B cell (primary cell): ENCODE measurements around the gene TEC. TPM values are rescaled to one million over a fixed set of nuclear protein-coding genes. Genes with fewer than 3 reads are reported as not detected.

Experiments
- ATAC-seq: fragments of 200-7000 bp; cut with Tn5 transposase; one replicate; pipeline ENCODE4 v1.10.0; 2021; ENCODE audit warnings: low read depth, mild to moderate bottlenecking, moderate number of reproducible peaks, moderate library complexity
- CTCF ChIA-PET: fragments of 350-600 bp; sonication (Branson Sonifier 250); formaldehyde crosslinking; loops from one replicate; lab custom pipeline; 2021; ENCODE audit warnings: antibody characterized with exemption, inconsistent platforms; lab: Charles Lee
- POLR2A ChIA-PET: fragments of 350-600 bp; sonication (Branson Sonifier 250); formaldehyde crosslinking; loops from one replicate; lab custom pipeline; 2021; ENCODE audit warnings: antibody characterized with exemption; lab: Charles Lee
- DNase-seq: peaks from one replicate; pipeline ENCODE4 v3.0.0; 2013
- H2AFZ ChIP-seq: 2 replicates; pipeline ENCODE4 v1.6.1; 2012; ENCODE audit warnings: mild to moderate bottlenecking, low read depth, low read length; ENCODE audit not compliant: insufficient read depth, poor library complexity, severe bottlenecking
- H3K27ac ChIP-seq, 2 donors: 1 replicate in 1 of 2; 2 replicates in 1 of 2; pipeline ENCODE4 v1.5.1; 2012 to 2013; ENCODE audit warnings: low read length in 2 of 2, mild to moderate bottlenecking in 2 of 2, moderate library complexity in 1 of 2
- H3K27me3 ChIP-seq, 4 experiments: fragments of 200-600 bp in 1 of 4; sonication (generic) in 1 of 4; replicated peaks in 1 of 4; 1 replicate in 2 of 4; 2 replicates in 2 of 4; pipeline versions ENCODE4 v1.6.1 to v1.7.0; 2013 to 2016; ENCODE audit warnings: low read length in 3 of 4, mild to moderate bottlenecking in 2 of 4, mixed read lengths in 1 of 4, moderate library complexity in 1 of 4; ENCODE audit not compliant: insufficient read depth in 4 of 4, control insufficient read depth in 3 of 4; ENCODE audit errors: control extremely low read depth in 1 of 4
- H3K36me3 ChIP-seq, 2 experiments: replicated peaks in 1 of 2; 1 replicate in 1 of 2; 2 replicates in 1 of 2; pipeline versions ENCODE4 v1.6.1 to v1.7.1; 2013; ENCODE audit warnings: low read length in 1 of 2; ENCODE audit not compliant: insufficient read depth in 2 of 2, control insufficient read depth in 1 of 2; ENCODE audit errors: control extremely low read depth in 1 of 2, extremely low read depth in 1 of 2
- H3K4me1 ChIP-seq, 2 donors: fragments of 200-600 bp in 1 of 2; sonication (generic) in 1 of 2; 1 replicate in 1 of 2; 2 replicates in 1 of 2; pipeline versions ENCODE4 v1.5.1 to v1.6.1; 2013 to 2017; ENCODE audit warnings: low read length in 2 of 2; ENCODE audit not compliant: control insufficient read depth in 2 of 2, insufficient read depth in 2 of 2
- H3K4me2 ChIP-seq: replicated peaks from 2 replicates; pipeline ENCODE3; 2012; ENCODE audit warnings: mild to moderate bottlenecking, low read depth, low read length; ENCODE audit not compliant: poor library complexity, severe bottlenecking
- H3K4me3 ChIP-seq, 5 experiments: fragments of 200-600 bp in 1 of 5; sonication (generic) in 1 of 5; 1 replicate in 3 of 5; 2 replicates in 2 of 5; pipeline versions ENCODE4 v1.5.1 to v1.7.0; 2011 to 2016; ENCODE audit warnings: low read length in 4 of 5, mild to moderate bottlenecking in 4 of 5, low read depth in 2 of 5, control low read depth in 1 of 5, moderate library complexity in 1 of 5; ENCODE audit not compliant: insufficient read depth in 1 of 5; ENCODE audit errors: control extremely low read depth in 1 of 5, extremely low read depth in 1 of 5
- H3K79me2 ChIP-seq: fragments of 200-600 bp; sonication (generic); one replicate; pipeline ENCODE4 v1.6.0; 2016; ENCODE audit warnings: low read length; ENCODE audit not compliant: control insufficient read depth, insufficient read depth
- H3K9ac ChIP-seq: fragments of 200-600 bp; sonication (generic); 2 replicates; pipeline ENCODE4 v1.6.1; 2017; ENCODE audit warnings: mild to moderate bottlenecking, low read length, moderate library complexity
- H3K9me3 ChIP-seq, 3 donors: one replicate each; pipeline versions ENCODE4 v1.6.1 to v1.7.1; 2013; ENCODE audit warnings: low read length in 2 of 3; ENCODE audit not compliant: control insufficient read depth in 2 of 3, insufficient read depth in 1 of 3; ENCODE audit errors: control extremely low read depth in 1 of 3
- H4K20me1 ChIP-seq: 2 replicates; pipeline ENCODE4 v1.6.0; 2012; ENCODE audit warnings: mild to moderate bottlenecking, low read length; ENCODE audit not compliant: insufficient read depth, control insufficient read depth, poor library complexity, severe bottlenecking
- H3K27ac Mint-ChIP-seq: one replicate; pipeline ENCODE4 v1.8.0; 2021; ENCODE audit warnings: mixed read lengths
- H3K27me3 Mint-ChIP-seq: one replicate; pipeline ENCODE4 v1.8.0; 2021; ENCODE audit warnings: mixed read lengths
- H3K4me1 Mint-ChIP-seq: one replicate; pipeline ENCODE4 v1.8.0; 2021; ENCODE audit warnings: mixed read lengths
- H3K4me3 Mint-ChIP-seq: one replicate; pipeline ENCODE4 v1.8.0; 2021; ENCODE audit warnings: mixed read lengths
- H3K9me3 Mint-ChIP-seq: one replicate; pipeline ENCODE4 v1.8.0; 2022; ENCODE audit warnings: mixed read lengths; ENCODE audit not compliant: insufficient read depth
- EZH2 ChIP-seq: IDR thresholded peaks from 2 replicates; pipeline ENCODE4 v1.6.1; 2012; ENCODE audit warnings: borderline replicate concordance, low read depth, mild to moderate bottlenecking, moderate library complexity, low read length; ENCODE audit not compliant: insufficient read depth, poor library complexity, severe bottlenecking
- WGBS: methylation state at CpG from one replicate; pipeline ENCODE4 v1.1.5; 2013; ENCODE audit warnings: missing lambda C conversion rate; ENCODE audit not compliant: insufficient coverage; 5-methylcytosine and 5-hydroxymethylcytosine counted together
- intact Hi-C: fragments of 100-400 bp; cut with micrococcal nuclease; formaldehyde crosslinking; loops from one replicate; pipeline ENCODE4 v1.10.0; 2022
- polyA plus RNA-seq: library from polyadenylated mRNA; depleted of rRNA; stranded (reverse); fragments of >200 nt; gene quantifications from 2 replicates; pipeline ENCODE4 v1.2.3, GENCODE V29; 2012
- total RNA-seq, 2 donors: library from RNA; stranded (reverse); fragments of 120-200 nt in 1 of 2; gene quantifications; 1 replicate in 1 of 2; 2 replicates in 1 of 2; pipeline versions ENCODE4 v1.2.3 to v1.2.4, GENCODE V29; 2013 to 2022
- TF ChIP-seq, protein P1 (sequence below): fragments of 200-600 bp; IDR thresholded peaks from one replicate; pipeline ENCODE4 v1.8.0; 2022; ENCODE audit warnings: antibody characterized with exemption, mild to moderate bottlenecking

The TEC gene
- total and polyA plus RNA-seq, 2 donors (not counting 1 experiment from before 2014, with no cell fraction given): 2.0 to 8.3 TPM

DNA sequence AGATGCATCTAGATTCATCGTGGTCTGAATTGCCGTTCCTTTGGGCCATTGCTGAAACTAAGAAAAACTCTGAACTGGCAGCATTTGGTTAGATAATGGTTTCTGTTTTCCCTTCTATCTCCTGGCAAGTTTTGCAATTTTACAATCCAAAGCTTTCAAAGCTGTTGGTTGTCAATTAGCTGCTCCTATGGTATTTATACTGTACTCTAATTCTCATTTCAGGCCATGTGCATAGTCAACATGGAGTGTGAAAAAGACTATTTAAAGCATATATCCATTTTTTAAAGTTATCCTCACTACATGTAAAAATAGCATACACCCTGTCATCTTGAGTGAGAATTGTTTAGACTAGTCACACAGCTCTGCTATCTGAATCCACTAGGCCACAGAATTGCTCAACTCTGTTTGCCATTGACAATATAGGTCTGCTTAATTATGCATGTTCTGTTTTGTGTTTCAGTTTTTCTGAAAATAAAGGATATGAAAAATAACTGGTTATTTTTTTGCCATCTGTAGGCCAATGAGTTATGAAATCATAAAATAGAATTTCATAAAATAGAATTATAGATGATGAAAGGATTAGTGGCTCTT, 27.7 kb upstream of the TEC start:
- ChIA-PET POLR2A (no interaction called here), CTCF (no interaction called here)
- no peaks in the 10 kb centered on the region for H3K9me3 ChIP-seq
- Mint-ChIP-seq H3K9me3 (no peaks in the 10 kb centered on the region), H3K4me1 (peaks cover 3% of the 10 kb centered on the region), H3K4me3 (no peak overlapping the region), H3K27me3 (peaks cover 7% of the 10 kb centered on the region), H3K27ac (no peak overlapping the region)
- no peaks in the 10 kb centered on the region for H4K20me1 ChIP-seq
- DNase-seq: no peak
- H3K79me2 ChIP-seq: no peaks in the 10 kb centered on the region
- no peak for ATAC-seq
- no peak overlapping the region for H3K27ac ChIP-seq
- no peaks in the 10 kb centered on the region for H3K27me3 ChIP-seq
- intact Hi-C loops: no loop called here
- no peaks in the 10 kb centered on the region for H3K36me3 ChIP-seq
- no peak overlapping the region for H3K9ac ChIP-seq
- 100% methylated on average over 1 of the region's 2 CpGs for WGBS
- no peak overlapping the region for H3K4me3 ChIP-seq
- H3K4me1 ChIP-seq: no peaks in the 10 kb centered on the region
- TF ChIP-seq, protein P1, sequence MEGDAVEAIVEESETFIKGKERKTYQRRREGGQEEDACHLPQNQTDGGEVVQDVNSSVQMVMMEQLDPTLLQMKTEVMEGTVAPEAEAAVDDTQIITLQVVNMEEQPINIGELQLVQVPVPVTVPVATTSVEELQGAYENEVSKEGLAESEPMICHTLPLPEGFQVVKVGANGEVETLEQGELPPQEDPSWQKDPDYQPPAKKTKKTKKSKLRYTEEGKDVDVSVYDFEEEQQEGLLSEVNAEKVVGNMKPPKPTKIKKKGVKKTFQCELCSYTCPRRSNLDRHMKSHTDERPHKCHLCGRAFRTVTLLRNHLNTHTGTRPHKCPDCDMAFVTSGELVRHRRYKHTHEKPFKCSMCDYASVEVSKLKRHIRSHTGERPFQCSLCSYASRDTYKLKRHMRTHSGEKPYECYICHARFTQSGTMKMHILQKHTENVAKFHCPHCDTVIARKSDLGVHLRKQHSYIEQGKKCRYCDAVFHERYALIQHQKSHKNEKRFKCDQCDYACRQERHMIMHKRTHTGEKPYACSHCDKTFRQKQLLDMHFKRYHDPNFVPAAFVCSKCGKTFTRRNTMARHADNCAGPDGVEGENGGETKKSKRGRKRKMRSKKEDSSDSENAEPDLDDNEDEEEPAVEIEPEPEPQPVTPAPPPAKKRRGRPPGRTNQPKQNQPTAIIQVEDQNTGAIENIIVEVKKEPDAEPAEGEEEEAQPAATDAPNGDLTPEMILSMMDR: no peak
- TF ChIP-seq EZH2: no peak
- H3K4me2 ChIP-seq: no peak overlapping the region
- peak overlapping the region; percentile 16 for H2AFZ ChIP-seq

DNA sequence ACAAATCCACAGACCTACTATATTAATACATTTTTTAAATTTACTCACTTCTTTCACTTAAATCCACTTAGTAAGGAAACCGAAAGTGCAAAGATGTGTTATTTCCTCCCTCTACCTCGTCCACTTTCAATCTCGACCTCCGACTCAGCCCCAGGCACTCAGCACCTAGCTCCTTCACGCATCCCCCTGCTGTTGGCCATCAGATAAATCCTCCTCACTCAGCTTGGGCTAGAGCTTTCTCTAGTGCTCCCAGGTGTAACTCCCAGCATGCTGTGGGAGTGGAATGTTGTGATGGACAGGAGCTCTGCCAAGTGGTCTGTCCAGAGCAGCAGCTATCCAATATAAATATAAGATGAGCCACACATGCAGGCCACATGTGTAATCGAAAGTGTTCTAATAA, 26.7 kb upstream of the TEC start:
- TF ChIP-seq, protein P1: no peak
- no peak for TF ChIP-seq EZH2
- ChIA-PET POLR2A (no interaction called here), CTCF (interaction anchor here (1.1 kb wide), 1 partner anchor 21 kb away, joined by 3 read pairs; no protein-coding TSS in a partner anchor)
- Mint-ChIP-seq H3K4me3 (peak overlapping the region; percentile 66), H3K27me3 (peaks cover 1% of the 10 kb centered on the region), H3K4me1 (peaks cover 3% of the 10 kb centered on the region), H3K9me3 (no peaks in the 10 kb centered on the region), H3K27ac (no peak overlapping the region)
- no peak for DNase-seq
- H4K20me1 ChIP-seq: no peaks in the 10 kb centered on the region
- H3K9me3 ChIP-seq: peaks cover 0 to 5% (median 0%) of the 10 kb centered on the region in 3 donors
- H2AFZ ChIP-seq: peak overlapping the region; percentile 47
- H3K4me1 ChIP-seq: no peaks in the 10 kb centered on the region
- H3K79me2 ChIP-seq: no peaks in the 10 kb centered on the region
- H3K36me3 ChIP-seq: no peaks in the 10 kb centered on the region
- peak overlapping the region; percentile 45 for H3K9ac ChIP-seq
- WGBS: 69% methylated on average over 3 of the region's 6 CpGs
- intact Hi-C loops: no loop called here
- H3K27ac ChIP-seq: no peak overlapping the region
- ATAC-seq: peak; percentile 41
- peak overlapping the region; percentile 50 for H3K4me2 ChIP-seq
- H3K4me3 ChIP-seq: peak overlapping the region in 2 of 5 experiments; percentile 30 to 39
- no peaks in the 10 kb centered on the region for H3K27me3 ChIP-seq
